ENCODE measurements around the gene ZNF428. TPM values are rescaled to one million over a fixed set of nuclear protein-coding genes. Genes with fewer than 3 reads are reported as not detected.
A peak's percentile ranks its signal among the peaks of the same experiment; 100 is the strongest.
"Not testable (repeated sequence)": the region's sequence is repeated elsewhere in the genome, so short reads cannot be mapped to it uniquely, and the experiment has no call there.

Gene ZNF428
- total RNA-seq, 4 donors from 2014 or later = 33.9 to 54.1 (median 45.0) TPM

DNA sequence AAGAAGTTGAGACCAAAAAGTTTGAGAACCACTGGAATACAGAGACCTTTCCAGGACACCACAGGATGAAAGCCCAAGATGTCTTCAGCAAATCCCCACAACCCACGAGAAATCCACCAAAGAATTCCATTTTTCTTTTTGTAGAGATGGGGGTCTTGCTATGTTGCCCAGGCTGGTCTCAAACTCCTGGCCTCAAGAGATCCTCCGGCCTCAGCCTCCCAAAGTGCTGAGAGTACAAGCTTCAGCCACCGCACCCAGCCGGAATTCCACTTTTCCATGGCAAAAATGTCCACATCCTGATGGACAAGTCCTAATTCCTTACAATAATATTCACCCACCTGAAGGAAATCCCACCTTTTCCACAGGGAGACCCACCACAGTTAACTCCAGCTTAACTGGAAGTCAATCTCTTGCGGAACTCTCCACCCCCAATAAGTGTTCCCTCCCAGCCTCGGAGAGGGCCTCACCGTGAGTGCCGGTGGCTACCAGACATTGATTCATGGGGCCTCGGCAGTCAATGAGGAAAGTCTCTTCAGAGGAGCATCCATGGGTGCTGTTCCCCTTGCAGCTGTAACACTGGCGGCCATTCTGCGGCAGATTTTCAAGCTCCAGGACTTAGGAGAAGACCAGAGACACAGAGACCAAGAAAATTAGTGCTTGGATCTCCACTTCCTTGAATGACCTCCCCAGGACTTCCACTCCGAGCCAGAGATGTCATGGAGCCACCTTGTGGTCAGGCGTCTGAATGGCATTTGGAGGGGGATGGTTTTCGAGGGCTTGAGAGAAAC is 32.5 kb upstream of the ZNF428 start:
- no peak for TF ChIP-seq EP300 (IDR thresholded peaks at IDR 0.05)
- TF ChIP-seq, protein P1, sequence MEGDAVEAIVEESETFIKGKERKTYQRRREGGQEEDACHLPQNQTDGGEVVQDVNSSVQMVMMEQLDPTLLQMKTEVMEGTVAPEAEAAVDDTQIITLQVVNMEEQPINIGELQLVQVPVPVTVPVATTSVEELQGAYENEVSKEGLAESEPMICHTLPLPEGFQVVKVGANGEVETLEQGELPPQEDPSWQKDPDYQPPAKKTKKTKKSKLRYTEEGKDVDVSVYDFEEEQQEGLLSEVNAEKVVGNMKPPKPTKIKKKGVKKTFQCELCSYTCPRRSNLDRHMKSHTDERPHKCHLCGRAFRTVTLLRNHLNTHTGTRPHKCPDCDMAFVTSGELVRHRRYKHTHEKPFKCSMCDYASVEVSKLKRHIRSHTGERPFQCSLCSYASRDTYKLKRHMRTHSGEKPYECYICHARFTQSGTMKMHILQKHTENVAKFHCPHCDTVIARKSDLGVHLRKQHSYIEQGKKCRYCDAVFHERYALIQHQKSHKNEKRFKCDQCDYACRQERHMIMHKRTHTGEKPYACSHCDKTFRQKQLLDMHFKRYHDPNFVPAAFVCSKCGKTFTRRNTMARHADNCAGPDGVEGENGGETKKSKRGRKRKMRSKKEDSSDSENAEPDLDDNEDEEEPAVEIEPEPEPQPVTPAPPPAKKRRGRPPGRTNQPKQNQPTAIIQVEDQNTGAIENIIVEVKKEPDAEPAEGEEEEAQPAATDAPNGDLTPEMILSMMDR (IDR thresholded peaks at IDR 0.05) = peak in 3 of 4 experiments; percentile 76 to 80 (median 79)
- H3K27ac ChIP-seq = peak overlapping the region in 2 of 4 donors; percentile 26 to 27
- ATAC-seq = peak; percentile 41
- H3K4me1 ChIP-seq = peaks cover 0 to 10% (median 0%) of the 10 kb centered on the region in 3 donors
- H3K4me3 ChIP-seq = peak overlapping the region in 1 of 2 donors; percentile 18
- peaks cover 0 to 62% of the 10 kb centered on the region in 2 donors for H3K36me3 ChIP-seq
- H3K9me3 ChIP-seq = no peaks in the 10 kb centered on the region
- H3K27me3 ChIP-seq = no peaks in the 10 kb centered on the region
- WGBS, 2 donors (ENCODE audit: low coverage in 1 of 2) = 61 to 80% methylated on average over 8 to 9 of the region's 14 CpGs

DNA sequence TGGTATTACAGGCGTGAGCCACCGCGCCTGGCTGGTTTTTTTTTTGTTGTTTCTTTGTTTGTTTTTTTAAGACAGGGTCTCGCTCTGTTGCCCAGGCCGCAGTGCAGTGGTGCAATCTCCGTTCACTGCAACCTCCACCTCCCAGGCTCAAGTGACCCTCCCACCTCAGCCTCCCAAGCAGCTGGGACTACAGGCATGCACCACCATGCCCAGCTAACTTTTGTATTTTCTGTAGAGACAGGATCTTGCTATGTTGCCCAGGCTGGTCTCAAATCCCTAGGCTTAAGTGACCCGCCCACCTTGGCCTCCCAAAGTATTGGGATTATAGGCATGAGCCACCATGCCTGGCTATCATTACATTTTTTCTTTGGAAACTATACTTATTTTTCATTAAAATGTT is 30.8 kb upstream of the ZNF428 start:
- H3K27ac ChIP-seq, H3K4me3 ChIP-seq, H3K9me3 ChIP-seq, ATAC-seq, H3K27me3 ChIP-seq: not testable (repeated sequence)
- WGBS, 2 donors (ENCODE audit: low coverage in 1 of 2) = 89 to 100% methylated on average over 2 to 7 of the region's 7 CpGs
- H3K36me3 ChIP-seq = peaks cover 0 to 58% of the 10 kb centered on the region in 2 donors
- H3K4me1 ChIP-seq = peaks cover 0 to 10% (median 0%) of the 10 kb centered on the region in 3 donors

DNA sequence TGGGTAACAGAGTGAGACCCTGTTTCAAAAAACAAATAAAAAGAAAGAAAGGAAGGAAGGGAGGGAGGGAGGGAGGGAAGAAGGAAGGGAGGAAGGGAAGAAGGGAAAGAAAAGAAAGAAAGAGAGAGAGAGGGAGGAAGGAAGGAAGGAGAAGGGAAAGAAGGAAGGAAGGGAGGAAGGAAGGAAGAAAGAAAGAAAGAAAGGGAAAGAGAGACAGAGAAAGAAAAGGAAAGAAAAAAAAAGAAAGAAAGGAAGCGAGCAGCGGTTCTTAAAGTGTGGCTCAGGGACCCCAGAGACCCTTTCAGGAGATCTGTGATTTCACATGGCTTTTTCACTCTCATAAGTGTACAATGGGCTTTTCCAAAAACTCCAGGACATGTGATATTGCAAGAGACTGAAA is 30.1 kb upstream of the ZNF428 start:
- no peak for TF ChIP-seq EP300 (IDR thresholded peaks at IDR 0.05)
- Histone ChIP-seq H3K27me3 (no peaks in the 10 kb centered on the region), H3K27ac (no peak overlapping the region), H3K9me3 (no peaks in the 10 kb centered on the region), H3K36me3 (peaks cover 0 to 50% of the 10 kb centered on the region in 2 donors), H3K4me3 (no peak overlapping the region), H3K4me1 (peaks cover 0 to 10% (median 0%) of the 10 kb centered on the region in 3 donors)
- ATAC-seq = no peak
- 96% methylated on average over 2 of the region's 2 CpGs for WGBS, 2 donors (ENCODE audit: low coverage in 1 of 2)

DNA sequence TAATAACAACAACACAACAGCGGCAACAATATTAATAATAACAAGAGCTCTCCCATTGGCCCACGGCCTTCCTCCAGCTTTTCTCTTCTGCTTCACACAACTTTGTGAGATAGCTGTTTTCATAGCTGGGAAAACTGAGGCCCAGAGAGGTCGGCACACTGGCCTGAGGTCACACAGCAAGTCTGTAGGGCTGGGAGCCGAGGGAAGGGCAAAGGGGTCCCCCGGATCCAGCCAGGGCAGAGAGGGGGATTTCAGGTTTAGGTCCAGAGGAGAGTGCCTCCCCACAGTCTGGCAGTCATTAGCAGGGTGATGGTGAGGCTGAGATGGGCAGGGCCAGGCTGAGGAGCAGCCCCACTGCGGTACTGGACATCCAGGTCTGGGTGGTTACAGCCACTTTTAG is 29.2 kb upstream of the ZNF428 start:
- 90 to 100% methylated on average over 2 to 3 of the region's 6 CpGs for WGBS, 2 donors (ENCODE audit: low coverage in 1 of 2)
- TF ChIP-seq, protein P1 (IDR thresholded peaks at IDR 0.05) = no peak
- TF ChIP-seq EP300 (IDR thresholded peaks at IDR 0.05) (no peak), POLR2AphosphoS5 (IDR thresholded peaks at IDR 0.05) (no peak), POLR2A (IDR thresholded peaks at IDR 0.05) (no peak)

DNA sequence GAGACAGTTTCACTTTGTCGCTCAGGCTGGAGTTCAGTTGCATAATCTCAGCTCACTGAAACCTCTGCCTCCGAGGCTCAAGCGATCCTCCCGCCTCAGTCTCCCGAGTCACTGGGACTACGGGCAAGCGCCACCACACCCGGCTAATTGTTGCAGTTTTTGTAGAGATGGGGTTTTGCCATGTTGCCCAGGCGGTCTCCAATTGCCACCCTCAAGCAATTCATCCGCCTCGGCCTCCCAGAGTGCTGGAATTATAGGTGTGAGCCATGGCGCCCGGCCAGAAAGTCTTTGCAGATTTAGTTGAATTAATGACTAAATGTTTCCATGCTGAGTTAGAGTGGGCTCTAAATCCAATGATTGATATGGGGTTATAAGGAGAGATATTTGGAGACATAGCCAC is 24.8 kb upstream of the ZNF428 start:
- WGBS, 2 donors (ENCODE audit: low coverage in 1 of 2) = 80 to 100% methylated on average over 1 to 9 of the region's 13 CpGs
- TF ChIP-seq EP300 (IDR thresholded peaks at IDR 0.05) (no peak), POLR2AphosphoS5 (IDR thresholded peaks at IDR 0.05) (no peak), POLR2A (IDR thresholded peaks at IDR 0.05) (no peak)
- TF ChIP-seq, protein P1 (IDR thresholded peaks at IDR 0.05) = no peak

More for the DNA sequence above, 29.2 kb upstream of the ZNF428 start:
- ATAC-seq = no peak
- H3K9me3 ChIP-seq = no peaks in the 10 kb centered on the region
- peaks cover 0 to 10% (median 0%) of the 10 kb centered on the region in 3 donors for H3K4me1 ChIP-seq
- H3K4me3 ChIP-seq = no peak overlapping the region
- no peak overlapping the region for H3K27ac ChIP-seq
- no peaks in the 10 kb centered on the region for H3K27me3 ChIP-seq
- peaks cover 0 to 42% of the 10 kb centered on the region in 2 donors for H3K36me3 ChIP-seq

DNA sequence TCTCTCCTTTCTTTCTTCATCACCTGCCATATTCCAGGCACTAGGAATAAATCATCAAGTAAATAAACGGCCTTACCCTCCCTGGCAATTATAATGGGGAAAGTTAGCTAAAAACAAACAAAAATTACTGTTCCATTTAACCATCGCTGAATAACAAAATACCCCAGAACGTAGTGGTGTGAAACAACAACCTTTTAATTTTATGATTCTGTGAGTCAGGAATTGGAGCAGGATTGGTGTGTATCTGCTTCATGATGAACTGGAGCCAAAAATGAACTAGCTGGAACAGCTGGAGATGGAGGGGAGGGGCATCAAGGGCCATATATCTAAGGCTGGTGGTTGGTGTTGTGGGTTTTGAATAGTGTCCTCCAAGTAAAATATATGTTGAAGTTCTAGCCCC is 23.9 kb upstream of the ZNF428 start:
- Histone ChIP-seq H3K9me3 (no peaks in the 10 kb centered on the region), H3K27me3 (no peaks in the 10 kb centered on the region), H3K4me3 (no peak overlapping the region), H3K27ac (no peak overlapping the region), H3K36me3 (peaks cover 0 to 16% of the 10 kb centered on the region in 2 donors), H3K4me1 (peaks cover 0 to 20% (median 7%) of the 10 kb centered on the region in 3 donors)
- WGBS, 2 donors (ENCODE audit: low coverage in 1 of 2) = 61 to 81% methylated on average over 2 to 3 of the region's 3 CpGs
- TF ChIP-seq EP300 (IDR thresholded peaks at IDR 0.05) (no peak), POLR2A (IDR thresholded peaks at IDR 0.05) (no peak), POLR2AphosphoS5 (IDR thresholded peaks at IDR 0.05) (no peak)
- TF ChIP-seq, protein P1 (IDR thresholded peaks at IDR 0.05) = no peak
- ATAC-seq = no peak

More for the DNA sequence above, 24.8 kb upstream of the ZNF428 start:
- H3K27me3 ChIP-seq = no peaks in the 10 kb centered on the region
- ATAC-seq = no peak
- no peaks in the 10 kb centered on the region for H3K9me3 ChIP-seq
- peaks cover 0 to 12% (median 7%) of the 10 kb centered on the region in 3 donors for H3K4me1 ChIP-seq
- H3K4me3 ChIP-seq = no peak overlapping the region
- peaks cover 0 to 24% of the 10 kb centered on the region in 2 donors for H3K36me3 ChIP-seq
- no peak overlapping the region for H3K27ac ChIP-seq

All from gastroesophageal sphincter (tissue), 4 donors.